GM21423 (cell line): Measurements from ENCODE around the gene KIF1A.

Experiments used
- ATAC-seq: cut with Tn5 transposase; IDR thresholded peaks from one replicate; pipeline ENCODE4 v1.9.1; 2021; ENCODE audit warnings: mild to moderate bottlenecking, moderate library complexity; ENCODE audit not compliant: unreplicated experiment

KIF1A gene

GRCh38 chr2:240723851-240724250 is 96.2 kb downstream of the KIF1A start:
- no peak for ATAC-seq

GRCh38 chr2:240722796-240723735 is 97.0 kb downstream of the KIF1A start:
- no peak for ATAC-seq

- ATAC-seq = no peak
Measured at GRCh38 chr2:240722376-240722775, 97.6 kb downstream of the KIF1A start.

- no peak for ATAC-seq
Measured at GRCh38 chr2:240721596-240722180, 98.3 kb downstream of the KIF1A start.

GRCh38 chr2:240720686-240721595 is 99.1 kb downstream of the KIF1A start:
- ATAC-seq = no peak

GRCh38 chr2:240719676-240720545 is 100.1 kb downstream of the KIF1A start:
- no peak for ATAC-seq

- ATAC-seq = no peak
Measured at GRCh38 chr2:240718896-240719490, 101.0 kb downstream of the KIF1A start.

GRCh38 chr2:240717681-240718581 is 102.1 kb downstream of the KIF1A start:
- no peak for ATAC-seq

- no peak for ATAC-seq
Measured at GRCh38 chr2:240717181-240717641, 102.8 kb downstream of the KIF1A start.

GRCh38 chr2:240716130-240716798 is 103.8 kb downstream of the KIF1A start:
- no peak for ATAC-seq

- no peak for ATAC-seq
Measured at GRCh38 chr2:240714747-240715725, 105.0 kb downstream of the KIF1A start.

- no peak for ATAC-seq
Measured at GRCh38 chr2:240713928-240714746, 105.9 kb downstream of the KIF1A start.

GRCh38 chr2:240713071-240713927 is 106.7 kb downstream of the KIF1A start:
- no peak for ATAC-seq

- ATAC-seq = no peak
Measured at GRCh38 chr2:240712121-240712520, 107.9 kb downstream of the KIF1A start.

- ATAC-seq = no peak
Measured at GRCh38 chr2:240711701-240712100, 108.3 kb downstream of the KIF1A start.
